Stimulated activated CD4-positive, alpha-beta T cell treated with anti-CD3 and anti-CD28 coated beads, Interleukin-2, amount 100 ng/mL, for 48 hours (primary cell): ENCODE measurements around the gene RABGEF1.
"Not testable (repeated sequence)": the region's sequence is repeated elsewhere in the genome, so short reads cannot be mapped to it uniquely, and the experiment has no call there.

ENCODE experiments used
- DNase-seq, 2 donors: peaks; one replicate each; pipeline ENCODE4 v3.0.0-alpha.2; 2020

Gene RABGEF1

DNA sequence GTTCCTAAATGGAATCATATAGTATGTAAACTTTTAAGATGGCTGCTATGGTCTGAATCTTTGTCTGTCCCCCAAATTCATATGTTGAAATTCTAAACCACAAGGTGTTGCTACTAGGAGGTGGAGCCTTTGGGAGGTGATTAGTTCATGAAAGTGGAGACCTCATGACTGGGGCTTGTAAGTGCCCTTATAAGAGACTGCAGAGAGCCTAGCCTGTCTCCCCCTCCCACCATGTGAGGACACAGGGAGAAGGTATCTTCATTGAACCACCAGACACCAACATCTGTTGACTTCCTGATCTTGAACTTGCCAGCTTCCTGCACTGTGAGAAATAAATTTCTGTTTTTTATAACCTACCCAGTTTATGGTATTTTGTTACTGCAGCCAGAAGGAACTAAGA is 27.0 kb downstream of the RABGEF1 start:
- not testable (repeated sequence) for DNase-seq

DNA sequence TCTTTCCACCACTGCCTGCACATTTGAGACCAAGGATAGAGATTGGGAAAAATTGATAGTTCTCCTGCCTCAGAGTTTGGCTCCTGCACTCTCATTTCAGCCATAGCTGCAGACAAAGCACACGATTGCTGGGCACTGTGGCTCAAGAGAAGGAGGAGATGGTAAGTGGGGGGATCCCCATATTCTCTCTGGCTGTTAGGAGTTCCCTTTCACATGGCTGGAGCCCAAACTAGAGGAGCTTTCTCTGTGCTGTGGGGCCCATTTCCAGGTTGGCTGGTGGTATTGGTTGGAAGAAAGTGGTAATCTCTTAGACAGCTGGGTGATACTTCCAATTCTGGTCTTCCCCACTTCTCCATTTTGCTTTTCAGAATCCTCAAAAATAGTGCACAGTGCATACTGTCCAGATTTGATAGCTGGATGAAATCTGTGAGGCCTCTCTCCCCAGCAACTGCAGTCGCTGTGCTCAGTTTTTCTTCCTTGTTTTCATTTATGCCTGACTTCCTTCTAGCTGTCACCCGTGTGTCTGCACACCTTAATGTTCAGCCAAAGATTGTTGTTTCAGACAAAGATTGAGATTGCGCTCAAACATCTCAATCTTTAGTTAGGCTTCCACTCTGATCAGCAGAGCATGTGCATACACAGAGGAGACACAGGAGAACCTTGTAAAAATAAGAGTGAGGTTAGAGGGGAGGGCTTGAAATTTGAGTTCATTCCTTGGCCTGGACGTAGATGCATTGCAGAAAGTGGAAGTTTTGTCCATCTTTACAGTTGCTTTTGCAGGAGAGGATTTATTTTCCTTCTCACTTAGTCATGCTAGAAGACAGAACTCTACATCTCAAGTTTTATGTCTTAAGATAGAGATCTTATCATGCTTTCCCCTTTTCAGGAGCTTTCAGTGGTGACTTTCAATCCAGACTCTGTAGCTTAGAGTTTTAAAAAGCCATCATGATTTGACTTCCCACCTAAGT is 28.6 kb downstream of the RABGEF1 start:
- no peak for DNase-seq

DNA sequence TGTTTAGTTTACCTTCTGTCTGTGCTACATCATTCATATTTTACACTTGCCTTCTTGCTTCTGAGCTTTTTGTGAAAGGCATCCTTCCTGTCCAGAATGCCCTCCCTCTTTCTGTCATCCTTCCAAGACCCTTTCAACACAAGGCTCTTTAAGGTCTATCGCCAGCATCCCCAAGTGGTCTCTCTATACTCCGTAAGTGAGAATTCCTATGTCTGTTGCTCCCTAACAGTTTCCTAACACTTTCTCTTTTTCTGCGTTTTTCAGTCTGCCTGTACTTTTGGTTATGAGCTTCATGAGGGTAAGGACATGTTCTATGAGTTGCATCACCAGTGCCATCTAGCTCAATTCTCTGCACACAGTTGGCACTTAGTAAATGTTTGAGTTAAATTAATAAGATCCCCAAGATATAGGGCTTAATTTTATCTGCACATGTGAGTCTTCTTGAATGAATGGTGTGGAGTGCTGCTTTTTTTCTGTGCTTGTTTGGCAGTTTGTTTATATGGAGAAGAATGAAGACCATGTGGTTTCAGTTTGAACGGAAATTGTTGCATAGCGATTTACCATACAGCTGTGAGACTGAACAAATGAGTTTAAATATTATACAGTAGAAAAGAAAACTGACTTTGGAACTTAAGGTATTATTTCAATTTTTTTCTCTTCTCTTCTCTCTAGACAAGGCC is 29.4 kb downstream of the RABGEF1 start:
- no peak for DNase-seq

DNA sequence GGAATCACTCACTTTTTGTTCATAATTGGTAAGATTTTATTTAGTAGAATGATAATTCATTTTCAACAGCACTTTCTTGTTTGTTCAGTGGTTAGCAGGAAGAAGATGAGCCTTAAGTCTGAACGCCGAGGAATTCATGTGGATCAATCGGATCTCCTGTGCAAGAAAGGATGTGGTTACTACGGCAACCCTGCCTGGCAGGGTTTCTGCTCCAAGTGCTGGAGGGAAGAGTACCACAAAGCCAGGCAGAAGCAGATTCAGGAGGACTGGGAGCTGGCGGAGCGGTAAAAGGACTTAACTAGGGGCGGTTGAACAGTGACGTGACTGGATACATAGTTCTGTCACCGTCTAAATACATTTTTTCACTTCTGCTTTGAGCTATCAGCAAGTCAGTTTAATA is 31.3 kb downstream of the RABGEF1 start:
- no peak for DNase-seq

DNA sequence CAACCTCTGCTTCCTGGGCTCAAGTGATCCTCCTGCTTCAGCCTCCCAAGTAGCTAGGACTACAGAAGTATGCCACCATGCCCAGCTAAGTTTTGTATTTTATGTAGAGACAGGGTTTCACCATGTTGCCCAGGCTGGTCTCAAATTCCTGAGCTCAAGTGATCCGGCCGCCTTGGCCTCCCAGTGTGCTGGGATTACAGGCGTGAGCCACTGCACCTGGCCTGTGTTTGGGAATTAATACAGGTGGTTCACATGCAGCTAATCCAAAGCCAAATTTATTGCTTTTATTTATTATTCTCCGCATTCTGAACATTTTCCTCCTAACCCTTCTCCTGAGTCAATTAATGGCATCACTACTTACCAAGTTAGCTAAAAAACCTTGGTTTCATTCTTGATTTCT is 33.2 kb downstream of the RABGEF1 start:
- DNase-seq: not testable (repeated sequence)

DNA sequence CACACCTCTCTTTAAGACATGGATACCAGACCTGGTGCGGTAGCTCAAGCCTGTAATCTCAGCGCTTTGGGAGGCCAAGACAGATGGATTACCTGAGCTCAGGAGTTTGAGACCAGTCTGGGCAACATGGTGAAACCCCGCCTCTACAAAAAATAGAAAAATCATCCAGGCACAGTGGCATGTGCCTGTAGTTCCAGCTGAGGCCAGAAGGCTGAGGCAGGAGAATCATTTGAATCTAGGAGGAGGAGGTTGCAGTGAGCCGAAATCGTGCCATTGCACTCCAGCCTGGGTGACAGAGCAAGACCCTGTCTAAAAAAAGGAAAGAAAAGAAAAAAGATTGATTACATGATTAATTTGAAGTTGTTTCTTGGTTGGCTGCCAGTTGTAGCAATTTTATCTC is 35.9 kb downstream of the RABGEF1 start:
- not testable (repeated sequence) for DNase-seq

DNA sequence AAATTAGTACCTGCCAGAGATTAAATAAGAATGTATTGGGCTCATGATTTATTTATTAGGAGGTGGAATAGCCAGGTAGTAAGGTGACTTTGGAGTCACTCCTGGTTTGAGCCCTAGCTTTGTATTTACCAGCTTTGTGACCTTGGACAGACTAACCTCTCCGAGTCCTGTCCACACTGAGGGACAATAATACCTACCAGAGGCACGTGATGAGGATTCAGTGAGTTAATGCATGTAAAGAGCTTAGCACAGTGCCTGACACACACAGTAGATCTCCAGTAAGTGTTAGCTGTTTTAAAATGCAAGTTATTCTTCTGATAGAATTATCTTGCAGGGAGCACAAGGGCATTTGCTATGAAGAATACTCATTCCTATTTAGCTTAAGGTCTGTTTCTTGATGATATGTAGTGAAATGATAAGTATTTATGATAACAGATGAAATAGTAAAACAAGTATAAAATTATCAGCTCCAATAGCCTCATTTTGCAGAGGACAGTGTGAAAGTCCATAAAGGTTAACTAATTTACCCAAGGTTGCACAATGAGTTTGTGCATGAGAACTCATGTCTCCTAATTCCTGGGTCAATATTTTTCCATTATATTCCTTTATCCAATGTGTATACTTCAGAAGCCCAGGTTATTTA is 36.4 kb downstream of the RABGEF1 start:
- DNase-seq: no peak

DNA sequence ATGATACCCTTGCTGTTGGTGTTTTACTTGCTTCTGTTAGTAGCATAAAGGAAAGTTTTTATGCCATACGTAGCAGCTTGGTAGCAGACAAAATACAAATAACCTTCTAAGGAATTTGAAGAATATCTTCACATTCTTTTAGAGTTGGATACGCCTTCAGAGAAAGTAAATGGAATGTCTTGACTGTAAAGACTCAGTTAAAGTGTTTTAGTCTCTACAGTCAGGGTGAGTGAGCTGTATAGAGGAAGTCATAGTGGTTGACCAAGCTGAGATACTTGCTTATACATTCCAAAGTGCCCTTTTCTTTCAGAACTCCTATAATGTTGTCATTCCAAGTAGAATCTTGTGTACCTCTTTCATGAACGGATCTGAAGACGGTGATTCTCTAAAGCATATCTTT is 37.7 kb downstream of the RABGEF1 start:
- DNase-seq: no peak

DNA sequence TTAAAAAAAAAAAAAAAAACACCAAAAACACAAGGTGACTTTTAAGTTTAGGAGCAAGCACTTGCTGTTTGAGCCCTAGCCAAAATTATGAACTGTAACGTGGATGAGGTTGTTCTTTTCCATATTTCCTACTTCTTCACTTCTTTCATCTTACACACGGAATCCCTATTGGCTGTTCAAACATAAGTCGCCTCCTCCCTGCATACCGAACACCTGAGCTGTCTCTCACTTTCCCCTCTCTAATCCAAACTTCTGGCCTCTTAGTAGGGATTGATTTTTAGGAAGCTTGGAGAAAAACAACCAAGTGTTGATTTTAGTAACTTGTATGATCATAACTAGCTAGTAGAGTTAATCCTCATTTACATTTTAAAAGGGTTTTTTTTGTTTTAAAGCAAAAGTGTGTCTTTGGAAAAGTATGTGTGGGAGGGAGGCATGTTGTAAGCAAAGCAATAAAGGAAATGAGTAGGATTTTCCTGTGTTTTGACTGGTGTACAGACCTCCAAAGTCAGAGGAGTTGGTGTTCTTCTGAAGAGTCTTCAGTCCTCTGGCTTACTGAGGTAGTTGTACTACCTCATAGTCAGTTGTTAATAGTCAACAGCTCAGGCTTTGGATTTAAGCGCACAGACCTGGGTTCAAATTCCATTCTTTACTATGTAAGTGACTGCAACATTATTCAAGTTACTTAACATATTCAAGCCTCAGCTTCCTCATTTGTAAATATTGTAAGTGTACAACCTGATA is 39.3 kb downstream of the RABGEF1 start:
- no peak for DNase-seq

DNA sequence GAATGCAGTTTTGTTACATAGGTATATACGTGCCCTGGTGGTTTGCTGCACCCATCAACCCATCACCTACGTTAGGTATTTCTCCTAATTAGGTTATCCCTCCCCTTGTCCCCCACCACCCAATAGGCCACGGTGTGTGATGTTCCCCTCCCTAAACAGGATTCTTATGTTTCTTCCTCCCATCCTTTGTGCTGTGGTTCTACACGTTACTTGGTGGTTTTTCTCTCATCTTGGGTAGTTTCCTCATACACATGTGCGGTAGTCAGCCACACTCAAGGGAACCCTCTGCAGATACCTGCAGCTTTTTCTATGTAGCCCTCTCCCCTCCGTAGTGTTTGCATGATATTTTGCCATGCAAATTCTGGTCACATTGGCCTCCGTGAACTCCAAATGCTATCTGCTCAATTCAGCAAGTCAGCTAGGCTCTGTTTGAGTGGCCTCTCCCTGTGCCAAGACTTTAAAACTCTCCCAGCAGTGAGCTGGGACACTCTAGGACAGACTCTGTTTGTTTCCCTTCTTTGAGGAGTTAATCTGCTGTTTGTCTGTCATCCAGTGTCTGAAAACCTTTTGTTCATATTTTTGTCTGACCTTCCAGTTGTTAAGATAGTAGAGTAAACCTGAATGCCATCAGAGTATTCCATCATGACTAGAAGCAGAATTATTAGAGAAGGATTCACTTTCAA is 41.0 kb downstream of the RABGEF1 start:
- DNase-seq: no peak

DNA sequence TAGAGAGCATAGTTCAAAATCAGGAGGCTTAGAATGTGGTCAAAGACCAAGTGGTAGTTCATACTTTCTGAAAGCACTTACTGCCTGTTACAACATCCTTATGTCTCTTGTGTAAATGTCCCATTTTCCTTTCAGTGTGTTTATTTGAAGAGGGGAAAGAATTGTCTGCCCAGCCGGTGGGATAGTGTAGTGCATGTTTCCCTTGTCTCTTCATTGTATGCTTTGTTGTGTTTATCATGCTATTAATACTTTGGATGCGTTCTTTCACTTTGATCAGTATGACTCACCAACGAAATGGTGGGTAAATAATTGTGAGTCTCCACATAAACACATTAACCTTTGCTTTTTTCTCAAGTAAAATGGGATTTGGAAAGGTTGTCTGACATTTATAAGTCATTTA is 42.3 kb downstream of the RABGEF1 start:
- not testable (repeated sequence) for DNase-seq

DNA sequence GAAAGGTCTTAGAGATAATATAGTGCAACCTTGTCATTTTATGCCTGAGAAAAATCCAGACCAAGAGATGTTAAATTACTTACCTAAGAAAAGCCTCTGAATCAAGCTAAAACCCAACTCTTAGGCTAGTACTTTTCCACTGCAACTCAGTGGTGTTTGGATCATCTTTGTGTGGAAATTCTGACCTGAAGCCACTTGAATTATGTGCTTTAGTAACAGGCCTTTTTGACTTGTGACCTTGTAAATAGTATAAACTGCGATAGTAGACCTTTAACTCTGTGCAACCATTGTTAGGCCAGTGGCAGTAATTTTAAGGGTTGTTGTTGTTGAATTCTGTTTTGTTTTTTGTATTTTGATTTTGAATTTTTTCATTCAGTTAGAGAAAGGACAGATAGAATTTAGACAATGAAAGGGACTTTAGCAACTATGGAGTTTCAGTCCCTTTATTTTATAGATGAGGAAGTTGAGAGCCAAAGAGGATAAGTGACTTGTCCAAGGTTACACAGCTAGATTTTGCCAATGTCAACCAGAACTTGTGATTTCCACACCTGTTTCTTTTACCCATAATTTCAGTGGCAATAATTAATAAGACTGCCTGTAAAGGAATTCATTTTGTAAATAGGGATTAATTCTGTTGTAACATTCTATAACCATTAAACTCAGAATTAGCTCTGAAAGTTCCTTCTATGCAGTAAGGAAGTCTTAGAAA is 43.5 kb downstream of the RABGEF1 start:
- not testable (repeated sequence) for DNase-seq

DNA sequence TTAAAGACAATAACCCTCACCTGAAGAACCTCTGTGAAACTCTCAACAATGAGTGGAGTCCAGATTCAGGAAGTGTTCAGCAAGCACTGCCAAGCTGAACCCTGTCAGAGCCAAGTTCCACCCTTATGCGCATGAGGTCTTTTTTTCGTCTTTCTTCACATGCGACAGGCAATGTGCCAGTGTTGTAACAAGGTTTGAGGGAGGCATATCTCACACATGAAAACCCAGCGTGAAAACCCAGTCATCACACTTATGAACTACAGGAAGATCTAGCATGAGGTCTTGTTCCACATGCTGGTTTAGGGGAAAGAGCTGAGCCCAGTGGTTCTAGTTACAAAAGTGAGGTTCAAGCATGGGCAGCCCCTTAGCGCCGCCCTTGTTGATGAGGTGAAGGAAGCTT is 49.7 kb downstream of the RABGEF1 start:
- DNase-seq: no peak

DNA sequence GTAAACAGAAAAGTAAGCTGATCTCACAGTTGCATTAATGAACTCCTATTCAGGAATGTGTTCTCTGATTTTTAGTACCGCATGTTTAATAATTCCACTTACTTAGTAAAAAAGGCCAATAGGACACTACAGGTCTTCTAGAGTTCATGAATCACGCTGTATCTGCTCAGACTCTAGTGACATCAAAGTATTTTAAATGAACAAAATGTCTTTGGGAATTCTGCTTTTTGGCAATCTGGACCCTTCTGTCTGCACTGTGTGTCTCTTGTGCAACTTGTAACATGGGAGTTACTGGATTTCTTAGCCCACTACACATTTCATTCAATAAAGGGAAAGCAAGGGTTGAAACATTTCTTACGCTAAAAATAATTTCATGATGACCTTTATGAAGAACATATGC is 50.2 kb downstream of the RABGEF1 start:
- DNase-seq: no peak

DNA sequence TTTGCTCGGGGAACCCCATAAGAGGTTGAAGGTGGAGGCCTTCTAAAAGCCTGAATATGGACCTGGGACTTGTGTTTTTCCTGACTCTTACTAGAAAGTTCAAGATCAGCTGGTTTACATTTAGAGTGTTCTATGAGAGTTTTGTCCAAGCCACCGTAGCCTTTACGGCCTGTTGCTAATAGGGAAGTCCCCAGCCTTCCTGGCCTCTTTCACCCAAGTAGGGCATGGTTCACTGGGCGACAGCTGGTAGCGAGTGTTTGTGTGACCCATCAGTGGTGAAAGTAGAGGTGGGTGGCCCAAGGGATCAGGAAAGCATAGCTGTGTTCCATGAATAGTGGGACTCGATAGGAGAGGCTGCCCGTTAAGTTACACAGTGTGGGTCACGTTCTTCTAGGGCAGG is 60.1 kb downstream of the RABGEF1 start:
- no peak for DNase-seq

DNA sequence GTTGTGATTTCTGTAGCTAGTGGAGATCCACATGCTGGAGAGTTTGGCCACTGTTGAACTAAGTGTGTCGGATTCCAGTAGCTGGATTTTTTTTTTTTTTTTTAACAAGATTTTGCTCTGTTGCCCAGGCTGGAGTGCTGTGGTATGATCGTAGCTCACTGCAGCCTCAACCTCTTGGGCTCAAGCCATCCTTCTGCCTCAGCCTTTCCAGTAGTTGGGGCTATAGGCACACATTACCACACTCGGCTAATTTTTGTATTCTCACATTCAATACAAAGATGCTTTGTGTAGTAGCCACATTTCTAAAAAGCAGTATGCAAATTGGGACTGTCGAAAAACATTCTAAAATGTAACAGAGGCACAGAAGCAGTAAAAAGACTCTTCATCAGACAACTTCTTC is 63.5 kb downstream of the RABGEF1 start:
- no peak for DNase-seq

DNA sequence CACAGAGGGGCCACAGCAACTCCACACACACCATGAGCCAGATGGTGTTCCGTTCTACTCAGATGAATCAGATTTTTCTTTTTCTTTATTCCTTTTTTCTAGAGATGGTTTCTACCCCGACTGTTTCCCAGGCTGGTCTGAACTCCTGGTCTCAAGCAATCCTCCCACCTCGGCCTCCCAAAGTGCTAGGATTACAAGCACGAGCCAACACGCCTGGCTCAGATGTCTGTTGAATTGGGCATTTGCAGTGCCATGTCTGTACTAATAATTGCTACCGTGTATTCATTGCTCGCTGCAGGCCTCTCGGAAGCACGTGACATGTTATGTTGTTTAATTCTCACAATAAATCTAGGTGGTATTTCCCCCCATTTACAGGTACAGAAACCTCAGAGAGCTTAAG is 67.2 kb downstream of the RABGEF1 start:
- no peak for DNase-seq

DNA sequence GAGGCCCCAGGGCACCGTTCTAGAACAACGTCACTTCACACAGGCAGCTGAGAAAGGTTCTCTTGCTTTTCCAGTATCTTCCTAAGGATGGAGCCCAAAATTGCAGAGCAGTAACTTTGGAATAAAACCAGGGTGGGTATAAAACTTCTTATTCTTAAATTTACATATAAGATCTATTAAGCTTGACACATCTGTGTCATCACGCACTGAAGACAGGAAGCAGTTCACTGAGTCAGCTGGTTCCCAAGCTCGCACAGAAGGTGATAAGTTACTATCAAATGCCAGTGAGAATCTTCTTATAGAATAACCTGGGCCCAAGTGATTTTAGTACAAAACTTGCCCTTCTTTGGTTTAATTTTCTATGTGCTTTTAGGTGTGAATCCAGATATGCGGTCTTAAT is 70.2 kb downstream of the RABGEF1 start:
- no peak for DNase-seq

DNA sequence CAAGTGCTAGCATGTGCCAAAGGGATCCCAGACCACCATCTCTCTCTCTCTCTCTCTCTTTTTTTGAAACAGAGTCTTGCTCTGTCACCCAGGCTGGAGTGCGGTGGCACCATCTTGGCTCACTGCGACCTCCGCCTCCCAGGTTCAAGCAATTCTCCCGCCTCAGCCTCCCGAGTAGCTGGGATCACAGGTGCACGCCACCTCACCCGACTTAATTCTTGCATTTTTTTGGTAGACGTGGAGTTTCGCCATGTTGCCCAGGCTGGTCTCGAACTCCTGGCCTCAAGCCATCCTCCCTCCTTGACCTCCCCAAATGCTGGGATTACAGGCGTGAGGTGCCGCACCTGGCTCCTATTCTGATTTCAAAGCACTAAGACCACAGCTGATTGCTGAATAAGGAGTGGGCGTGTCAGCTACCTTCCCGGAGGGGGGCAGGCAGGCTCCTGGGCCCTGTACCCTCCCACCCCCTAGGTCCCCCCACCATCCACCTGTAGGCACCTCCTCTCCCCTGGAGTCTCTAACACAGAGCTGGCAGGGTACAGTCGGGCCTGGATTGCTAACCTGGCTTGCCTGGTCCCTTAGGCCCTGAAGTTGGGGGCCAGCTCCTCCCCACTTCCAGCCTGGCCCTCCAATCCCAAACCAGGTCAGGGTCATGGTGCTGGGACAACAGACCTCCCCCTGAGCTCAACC is 74.8 kb downstream of the RABGEF1 start:
- not testable (repeated sequence) for DNase-seq

DNA sequence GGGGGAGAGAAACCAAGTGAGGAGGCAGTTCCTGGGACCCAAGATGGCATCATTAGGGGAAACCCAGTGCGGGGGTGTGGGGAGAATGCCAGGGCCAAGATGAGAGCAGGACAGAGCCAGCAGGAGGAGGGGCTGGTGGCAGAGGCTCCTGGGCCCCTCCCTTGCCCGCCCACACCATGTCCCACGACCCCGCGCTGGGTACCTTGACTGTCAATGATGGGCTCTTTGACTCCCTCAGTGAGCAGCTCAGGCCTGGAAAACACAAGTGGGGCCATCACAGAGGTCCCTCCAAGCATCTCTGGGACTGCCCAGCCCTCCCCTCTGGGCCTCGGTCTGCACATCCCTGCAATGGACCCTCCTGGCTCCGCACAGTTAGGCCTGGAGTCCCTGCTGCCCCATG is 75.4 kb downstream of the RABGEF1 start:
- DNase-seq: no peak

DNA sequence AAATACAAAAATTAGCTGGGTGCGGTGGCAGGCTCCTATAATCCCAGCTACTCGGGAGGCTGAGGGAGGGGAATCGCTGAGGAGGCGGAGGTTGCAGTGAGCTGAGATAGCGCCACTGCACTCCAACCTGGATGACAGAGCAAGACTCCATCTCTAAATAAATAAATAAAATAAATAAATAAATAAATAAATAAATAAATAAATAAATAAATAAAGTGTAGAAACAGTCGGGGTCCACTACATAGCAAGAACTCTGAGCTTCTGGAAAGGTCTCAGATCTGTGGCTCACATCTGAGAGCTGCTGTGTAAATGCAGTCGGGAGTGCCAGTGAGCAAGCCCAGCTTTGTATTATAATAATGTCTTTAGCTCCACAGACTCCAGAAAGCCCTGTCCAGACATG is 76.1 kb downstream of the RABGEF1 start:
- not testable (repeated sequence) for DNase-seq
